RWPE1 (cell line): ENCODE measurements around the gene HINFP.

Experiments
- CTCF ChIA-PET: fragments of 350-600 bp; sonication (Branson Sonifier 250); formaldehyde crosslinking; extraction: SDS; loops from one replicate; lab custom pipeline; 2021; lab: Yijun Ruan, JAX
- POLR2A ChIA-PET: fragments of 400-600 bp; formaldehyde crosslinking; extraction: SDS; loops from one replicate; lab custom pipeline; 2020; ENCODE audit warnings: antibody characterized with exemption; ENCODE audit not compliant: low non-redundant PET; lab: Yijun Ruan, JAX
- DNase-seq: peaks from one replicate; pipeline ENCODE4 v3.0.0; 2012; ENCODE audit warnings: low spot score
- H3K27ac ChIP-seq: fragments of 450-650 bp; 2 replicates; pipeline ENCODE4 v1.5.1; 2017
- CTCF ChIP-seq: fragments of 450-650 bp; conservative IDR thresholded peaks from 2 replicates; pipeline ENCODE4 v1.5.1; 2017; ENCODE audit warnings: low read depth, mild to moderate bottlenecking

Gene HINFP

DNA sequence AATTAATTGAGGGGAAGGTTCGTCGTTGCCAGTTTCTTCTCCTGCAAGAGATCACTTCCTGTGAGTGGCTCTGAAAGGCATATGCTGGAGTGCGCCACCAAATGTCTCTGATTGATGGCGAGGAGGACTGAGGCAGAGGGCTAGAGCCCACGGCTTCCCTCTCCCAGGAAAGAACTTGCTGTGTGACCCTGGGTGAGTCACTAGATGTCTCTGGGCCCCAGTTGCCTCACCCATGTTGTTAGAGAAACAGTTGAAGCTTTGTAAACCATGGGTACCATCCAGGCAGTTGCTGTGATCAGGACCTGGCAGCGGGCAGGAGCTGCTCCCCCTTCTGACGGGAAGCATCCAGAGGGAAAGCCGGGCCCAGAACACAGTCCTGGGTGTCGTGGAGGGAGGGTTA lies 30.7 kb downstream of the HINFP start:
- CTCF ChIA-PET = interaction anchor here (0.6 kb wide), 2 partner anchors 15 to 132 kb away, joined by 3 to 4 read pairs; no protein-coding TSS in a partner anchor
- POLR2A ChIA-PET = no interaction called here
- no peak for DNase-seq

GRCh38 chr11:119152604-119153003 lies 31.2 kb downstream of the HINFP start:
- H3K27ac ChIP-seq = no peak overlapping the region
- POLR2A ChIA-PET = no interaction called here
- no peak for DNase-seq
- CTCF ChIA-PET = interaction anchor here (1.0 kb wide), 1 partner anchor 18 kb away, joined by 3 read pairs; no protein-coding TSS in a partner anchor
- no peak for TF ChIP-seq CTCF

More for the DNA sequence above, 30.7 kb downstream of the HINFP start:
- H3K27ac ChIP-seq = no peak overlapping the region
- TF ChIP-seq CTCF = no peak

- no peak for DNase-seq
- no peak overlapping the region for H3K27ac ChIP-seq
- ChIA-PET POLR2A (interaction anchor here (0.5 kb wide), 1 partner anchor 29 kb away, joined by 3 read pairs; no protein-coding TSS in a partner anchor), CTCF (interaction anchor here (1.0 kb wide), 1 partner anchor 19 kb away, joined by 3 read pairs; no protein-coding TSS in a partner anchor)
- no peak for TF ChIP-seq CTCF
These were observed 31.9 kb downstream of the HINFP start for GRCh38 chr11:119153049-119153818.

DNA sequence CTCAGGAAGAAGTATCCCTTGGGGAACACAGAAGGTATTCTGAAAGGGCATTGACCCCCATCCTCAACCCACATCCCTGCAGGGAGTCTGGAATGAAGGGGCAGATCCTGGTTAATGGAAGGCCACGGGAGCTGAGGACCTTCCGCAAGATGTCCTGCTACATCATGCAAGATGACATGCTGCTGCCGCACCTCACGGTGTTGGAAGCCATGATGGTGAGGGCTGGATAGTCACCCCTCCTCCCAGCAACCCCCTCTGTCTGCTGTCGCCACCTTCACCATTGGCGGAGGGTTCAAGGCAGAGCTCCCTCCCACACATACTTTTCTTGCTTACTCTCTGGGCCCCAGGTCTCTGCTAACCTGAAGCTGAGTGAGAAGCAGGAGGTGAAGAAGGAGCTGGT lies 32.8 kb downstream of the HINFP start:
- CTCF ChIA-PET = interaction anchor here (1.0 kb wide), 1 partner anchor 42 kb away, joined by 4 read pairs; no protein-coding TSS in a partner anchor
- POLR2A ChIA-PET = no interaction called here

DNA sequence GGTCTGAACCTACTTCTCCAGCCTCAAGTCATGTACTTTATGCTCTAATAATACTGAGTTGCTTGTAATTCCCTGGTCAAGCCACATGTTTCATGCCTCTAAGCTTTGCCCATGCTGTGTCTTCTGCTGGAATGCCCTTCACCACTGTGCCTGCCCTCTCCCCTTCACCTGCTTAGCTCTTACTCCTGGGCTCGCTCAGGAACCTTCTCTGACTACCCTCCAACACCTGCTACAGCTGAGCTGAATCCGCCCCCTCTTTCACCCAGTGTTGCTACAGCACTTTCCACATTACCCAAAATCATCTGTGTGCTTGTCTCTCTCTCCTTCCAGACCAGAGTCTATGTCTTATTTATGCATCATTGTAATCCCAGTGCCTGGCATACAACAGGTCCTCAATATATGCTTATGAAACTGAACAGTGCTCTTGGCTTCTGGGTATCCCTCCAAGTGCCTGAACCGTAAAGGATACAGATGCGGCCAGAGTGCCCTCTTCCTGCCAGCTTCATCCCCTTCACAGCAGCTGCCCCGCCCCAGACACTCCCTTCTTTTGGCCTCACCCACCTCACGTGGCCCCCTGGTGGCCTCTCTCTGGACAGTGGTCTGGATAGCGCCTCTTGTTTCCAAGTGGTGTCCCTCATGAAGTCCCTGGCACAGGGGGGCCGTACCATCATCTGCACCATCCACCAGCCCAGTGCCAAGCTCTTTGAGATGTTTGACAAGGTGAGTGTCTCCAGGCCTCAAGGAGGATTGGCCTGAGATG lies 34.5 kb downstream of the HINFP start:
- POLR2A ChIA-PET = no interaction called here
- DNase-seq = peak; percentile 26
- CTCF ChIA-PET = interaction anchor here (0.6 to 1.4 kb wide), 6 partner anchors 11 to 513 kb away, joined by 3 to 7 read pairs (median 3); partner anchors contain the start of gene NLRX1

More for the DNA sequence above, 32.8 kb downstream of the HINFP start:
- no peak overlapping the region for H3K27ac ChIP-seq
- DNase-seq = no peak
- TF ChIP-seq CTCF = no peak

More for the DNA sequence above, 34.5 kb downstream of the HINFP start:
- H3K27ac ChIP-seq = no peak overlapping the region
- TF ChIP-seq CTCF = no peak; the same call in 1 of the 2 replicates
